SIG-M5 treated with dmso at 0.1 percent for 504 hours (cell line): ENCODE data around the gene ELP1.

Experiments used
- DNase-seq: peaks from one replicate; lab custom pipeline; 2025; ENCODE audit not compliant: unreplicated experiment; lab: John Stamatoyannopoulos, UW

Gene ELP1

GRCh38 chr9:108885643-108886348 is 48.1 kb downstream of the ELP1 start:
- peak; percentile 74 for DNase-seq

- DNase-seq, result no peak
Measured at GRCh38 chr9:108884701-108885100, 49.2 kb downstream of the ELP1 start.

DNA sequence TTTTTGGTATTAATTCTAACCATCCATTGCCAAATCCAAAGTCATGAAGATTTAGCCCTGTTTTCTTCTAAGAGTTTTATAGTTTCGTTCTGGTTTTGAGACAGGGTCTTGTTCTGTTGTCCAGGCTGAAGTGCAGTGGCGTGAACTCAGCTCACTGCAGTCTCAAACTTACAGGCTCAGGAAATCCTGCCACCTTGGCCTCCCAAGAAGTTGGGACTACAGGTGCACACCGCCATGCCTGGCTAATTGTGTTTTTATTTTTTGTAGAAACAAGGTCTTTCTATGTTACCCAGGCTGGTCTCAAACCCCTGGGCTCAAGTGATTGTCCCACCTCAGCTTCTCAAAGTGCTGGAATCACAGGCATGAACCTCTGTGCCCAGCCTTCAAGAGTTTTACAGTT is 50.8 kb downstream of the ELP1 start:
- no peak for DNase-seq

DNA sequence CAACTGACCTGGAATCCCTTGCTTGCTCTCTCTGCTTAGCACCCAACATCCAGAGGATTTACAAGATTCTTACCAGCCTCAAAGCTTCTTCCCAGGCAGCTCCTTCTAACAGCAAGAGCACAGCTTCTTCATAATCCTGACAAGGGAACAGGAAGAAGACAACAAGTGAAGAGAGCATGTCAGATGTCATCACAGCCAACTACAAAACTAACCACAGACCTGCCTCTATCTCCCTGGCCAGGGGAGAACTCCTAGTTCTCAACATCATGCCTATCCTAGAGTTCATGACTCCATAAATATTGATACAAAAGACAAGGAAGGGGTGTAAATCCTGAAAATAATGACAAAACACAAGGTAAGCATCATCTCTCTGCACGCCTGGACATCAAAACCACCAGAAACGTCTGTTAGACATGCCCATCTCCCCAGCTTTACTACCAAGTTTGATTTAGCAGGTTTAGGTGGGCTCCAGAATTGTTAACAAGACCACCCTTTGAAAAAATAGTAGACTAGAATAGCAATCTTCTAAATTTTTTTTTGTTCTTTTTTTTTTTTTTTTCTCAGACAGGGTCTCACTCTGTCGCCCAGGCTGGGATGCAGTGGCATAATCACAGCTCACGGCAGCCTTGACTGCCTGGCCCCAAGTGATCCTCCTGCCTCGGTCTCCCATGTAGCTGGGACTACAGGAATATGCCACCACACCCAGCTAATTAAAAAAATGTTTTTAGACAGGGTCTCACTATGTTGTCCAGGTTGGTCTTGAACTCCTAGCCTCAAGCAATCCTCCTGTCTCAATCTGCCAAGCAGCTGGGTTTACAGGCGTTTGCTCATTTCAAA is 51.7 kb downstream of the ELP1 start:
- no peak for DNase-seq

DNA sequence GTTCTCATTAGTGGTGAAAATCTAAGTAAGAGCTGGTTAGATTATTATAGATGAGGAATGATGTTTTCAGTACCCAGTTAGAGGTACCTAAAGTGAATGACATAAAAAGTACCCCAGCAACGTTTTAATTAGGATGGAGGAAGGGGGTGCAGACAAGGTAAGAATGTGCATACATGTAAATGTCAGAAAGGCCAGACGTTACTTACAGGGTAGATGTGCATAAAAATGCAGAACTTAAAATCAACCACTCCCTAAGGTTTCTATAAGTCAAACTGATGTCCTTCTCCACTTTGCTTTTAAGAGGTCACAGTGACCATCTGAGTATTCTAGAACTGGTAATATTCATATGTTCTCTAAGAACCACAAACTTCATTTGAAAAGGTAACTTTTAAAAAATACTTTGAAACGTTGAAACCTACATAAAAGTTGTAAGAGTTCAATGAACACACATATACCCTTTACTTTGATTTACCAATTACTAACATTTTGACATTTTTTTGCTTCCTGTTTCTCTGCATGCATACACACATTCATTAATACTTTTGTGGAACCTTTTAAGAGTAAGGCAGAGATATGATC is 53.1 kb downstream of the ELP1 start:
- DNase-seq, result no peak

DNA sequence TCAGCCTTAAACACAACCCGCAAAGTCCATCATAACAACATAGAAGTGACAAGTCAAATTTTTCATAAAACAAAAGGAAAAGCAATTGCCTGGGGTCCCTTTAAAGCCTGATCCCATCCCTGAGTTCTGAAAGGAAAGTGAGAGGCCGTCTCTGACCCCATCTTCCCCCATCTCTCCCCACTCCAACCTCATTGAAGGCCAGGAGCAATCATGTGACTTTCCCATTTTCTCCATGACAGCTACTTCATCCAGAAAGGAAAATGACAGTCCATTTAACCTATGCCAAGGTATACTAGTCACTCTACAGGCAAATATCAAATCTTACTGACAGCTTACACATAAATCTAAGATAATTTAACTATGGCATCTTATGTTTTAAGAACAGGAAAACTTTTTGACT is 56.4 kb downstream of the ELP1 start:
- DNase-seq, result no peak

GRCh38 chr9:108876425-108876824 is 57.5 kb downstream of the ELP1 start:
- no peak for DNase-seq

- no peak for DNase-seq
Measured at GRCh38 chr9:108874058-108874788, 59.7 kb downstream of the ELP1 start.

DNA sequence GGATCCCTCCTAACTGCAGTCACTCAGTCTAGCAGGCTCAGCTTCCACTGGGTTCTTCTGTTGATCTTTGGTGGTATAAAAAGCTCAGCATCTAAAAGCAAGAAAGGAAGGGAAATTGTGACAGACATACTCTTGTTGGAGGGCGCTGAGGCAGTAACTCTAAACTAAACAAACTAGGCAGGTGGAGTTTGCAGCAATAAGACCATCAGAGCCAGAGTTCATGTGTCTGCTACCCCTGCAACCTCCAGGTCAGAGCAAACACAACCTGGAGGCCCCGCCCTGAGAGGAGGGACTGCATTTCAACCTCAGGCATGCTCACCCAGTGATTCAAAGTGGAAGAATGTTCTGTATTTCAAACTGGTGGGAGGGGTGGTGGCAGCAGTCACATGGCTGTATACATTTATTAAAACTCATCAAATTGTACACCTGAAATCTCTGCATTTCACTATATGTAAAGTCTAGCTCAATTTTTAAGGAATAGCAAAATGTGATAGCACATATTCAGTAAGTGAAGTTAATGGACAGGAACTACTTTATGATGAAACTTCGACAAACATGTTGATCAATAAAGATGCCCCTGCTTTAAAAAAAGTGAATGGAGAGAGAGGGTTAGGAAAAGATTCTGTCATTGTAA is 64.7 kb downstream of the ELP1 start:
- DNase-seq, result no peak

DNA sequence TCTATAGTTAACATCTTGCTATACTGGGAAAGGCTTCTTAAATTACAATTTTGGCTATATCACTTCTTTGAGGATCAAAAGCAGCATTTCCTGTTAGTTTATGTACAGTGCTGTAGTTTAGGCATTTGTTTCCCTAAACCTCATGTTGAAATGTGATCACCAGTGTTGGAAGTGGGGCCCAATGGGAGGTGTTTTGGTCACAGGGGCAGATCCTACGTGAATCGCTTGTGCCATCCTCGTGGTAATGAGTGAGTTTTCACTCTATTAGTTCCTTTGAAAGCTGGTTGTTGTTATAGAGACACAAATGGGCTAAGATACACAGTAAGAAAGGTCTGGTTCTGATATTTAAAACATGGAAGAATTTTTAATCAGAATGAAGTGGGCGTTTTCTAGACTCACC is 66.1 kb downstream of the ELP1 start:
- DNase-seq, result no peak

- DNase-seq, result no peak
Measured at GRCh38 chr9:108867116-108867515, 66.8 kb downstream of the ELP1 start.

DNA sequence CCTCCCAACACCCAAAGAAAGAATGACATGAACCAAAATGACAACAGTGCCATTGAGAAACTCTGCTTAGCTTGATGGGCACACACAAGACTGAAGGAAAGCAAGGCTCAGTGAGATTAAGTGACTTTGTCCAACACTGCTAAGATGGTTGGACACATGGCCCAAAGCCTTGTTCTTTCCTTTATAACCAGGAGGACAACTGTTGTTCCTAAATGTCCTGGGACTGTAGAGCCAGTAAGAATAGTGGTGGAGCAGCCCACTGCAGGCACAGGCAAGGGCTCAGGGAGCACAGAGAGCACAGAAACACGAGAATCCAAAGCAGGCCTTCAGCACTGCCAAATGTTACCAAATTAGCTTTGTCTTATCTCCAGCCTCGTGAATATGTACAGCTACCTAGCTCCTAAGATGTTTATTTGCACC is 67.9 kb downstream of the ELP1 start:
- no peak for DNase-seq

DNA sequence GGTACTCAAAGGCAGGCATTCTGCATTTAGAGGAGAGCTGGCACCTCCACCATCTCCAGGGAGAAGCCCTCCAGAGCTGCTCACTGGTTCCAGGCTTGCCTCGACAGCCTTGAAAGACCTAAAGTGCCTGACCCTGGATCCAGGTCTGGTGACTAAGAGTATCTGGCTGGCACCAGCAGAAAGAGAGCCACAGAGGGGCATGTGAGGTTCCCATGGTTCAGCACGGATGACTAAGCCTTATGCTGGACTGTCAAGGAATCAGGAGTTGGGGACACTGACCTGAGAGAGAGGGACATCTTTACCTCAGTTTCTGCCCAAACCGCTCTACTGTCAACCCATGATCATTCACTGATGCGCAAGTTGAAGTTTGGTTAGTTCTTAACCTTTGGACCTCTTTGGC is 68.9 kb downstream of the ELP1 start:
- no peak for DNase-seq

DNA sequence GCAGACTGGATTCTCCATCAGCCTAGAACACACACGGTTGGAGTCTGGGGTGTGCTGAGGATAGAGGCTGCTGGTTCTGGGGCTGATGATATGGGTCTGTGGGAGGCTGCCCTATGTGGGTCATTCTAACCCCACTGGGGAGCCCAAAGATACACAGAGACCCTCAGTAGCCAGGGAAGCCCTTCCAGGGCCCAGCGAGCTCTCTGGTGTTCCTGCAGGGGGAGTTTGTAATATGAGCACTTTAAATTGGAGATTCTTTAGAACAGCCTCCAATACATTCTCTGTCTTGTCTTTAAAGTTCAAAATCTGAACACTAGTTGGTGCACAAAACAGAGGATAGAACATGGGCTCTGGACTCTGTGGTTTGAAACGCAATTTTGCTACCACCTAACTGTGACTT is 69.5 kb downstream of the ELP1 start:
- DNase-seq, result no peak

DNA sequence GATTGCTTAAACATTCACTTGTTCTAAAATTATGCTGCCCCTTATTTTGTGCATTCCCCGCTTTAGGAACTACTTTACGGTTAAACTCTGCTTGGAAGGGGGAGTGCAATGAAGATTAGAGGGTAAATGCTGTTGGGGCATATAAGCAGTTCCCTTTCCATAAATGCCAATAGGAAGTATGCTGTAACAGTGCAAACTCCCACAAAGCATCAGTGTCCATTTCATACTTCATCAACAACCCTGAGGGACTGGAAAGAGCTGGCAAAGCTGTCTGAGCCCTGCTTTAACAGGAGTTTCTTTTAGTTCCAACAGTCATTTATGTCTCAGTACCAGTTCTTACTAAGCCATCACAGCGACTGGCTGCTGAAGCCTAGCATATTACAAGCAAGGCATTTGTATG is 70.0 kb downstream of the ELP1 start:
- no peak for DNase-seq

GRCh38 chr9:108861997-108862396 is 71.9 kb downstream of the ELP1 start, which contains the start of gene ACTL7A:
ACTL7A (plus strand) TSS chr9:108862266; CDS start chr9:108862323, 57 bp downstream.
- DNase-seq, result no peak

DNA sequence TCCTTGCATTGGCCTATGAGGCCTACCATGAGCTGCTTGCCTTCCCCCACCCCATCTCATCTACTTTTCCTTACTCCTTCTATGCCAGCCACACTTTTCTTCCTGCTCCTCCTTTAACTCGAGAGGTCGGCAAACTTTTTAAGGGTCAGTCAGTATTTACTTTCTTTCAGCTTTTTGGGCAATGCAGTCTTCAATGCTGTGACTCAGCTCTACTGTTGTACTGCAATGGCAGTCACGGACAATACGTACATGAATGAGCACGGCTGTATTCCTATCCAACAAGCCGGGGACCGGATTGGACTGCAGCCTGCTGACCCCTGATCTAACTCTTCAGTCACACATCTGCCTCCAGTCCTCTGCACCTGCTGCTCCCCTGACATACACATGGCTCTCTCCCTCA is 72.5 kb downstream of the ELP1 start:
- no peak for DNase-seq

DNA sequence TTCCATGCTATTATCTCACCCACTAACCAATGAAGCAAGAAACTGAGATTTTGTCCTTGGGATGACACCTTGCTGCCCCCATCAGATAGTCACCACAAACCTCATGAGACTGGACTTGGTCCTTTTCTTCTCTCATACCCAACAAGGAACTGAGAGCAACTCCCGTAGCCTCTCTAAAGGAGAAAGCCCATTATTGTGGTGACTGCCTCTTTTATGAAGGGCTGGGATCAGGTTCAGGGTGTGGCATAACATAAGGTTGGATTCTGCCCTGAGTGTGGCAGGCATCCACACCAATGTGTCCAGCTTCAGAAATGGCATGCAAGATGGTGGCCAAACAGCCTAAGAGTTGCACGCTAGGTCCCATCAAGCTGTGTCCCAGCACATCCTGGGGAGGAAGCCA is 73.2 kb downstream of the ELP1 start:
- no peak for DNase-seq

GRCh38 chr9:108860354-108860753 is 73.6 kb downstream of the ELP1 start:
- DNase-seq, result peak; percentile 46

- no peak for DNase-seq
Measured at GRCh38 chr9:108859459-108860114, 74.3 kb downstream of the ELP1 start.
